ENCODE results near the gene CRY1.

- TF ChIP-seq CTCF (IDR thresholded peaks at IDR 0.05) (no peak), POLR2A (IDR thresholded peaks at IDR 0.05) (no peak)
Measured at GRCh38 chr12:107129315-107129930, 36.1 kb upstream of the CRY1 start.
